ENCODE measurements around the gene NELFA. TPM values are rescaled to one million over a fixed set of nuclear protein-coding genes. Genes with fewer than 3 reads are reported as not detected.

Gene NELFA
- total RNA-seq, 1 experiment from 2014 or later, result 56.1 TPM

- H3K27ac ChIP-seq (ENCODE audit: low read depth, low read length), result no peak overlapping the region
- intact Hi-C loops (cut with micrococcal nuclease), result no loop called here
- no peak overlapping the region for H3K4me2 ChIP-seq (ENCODE audit: low read length)
- H2AFZ ChIP-seq (ENCODE audit: low read depth, low read length, poor library complexity, severe bottlenecking), result no peak overlapping the region
- ATAC-seq, result no peak
- peaks cover 10 to 31% of the 10 kb centered on the region in 2 experiments; a peak in 3 of 4 replicates for H3K36me3 ChIP-seq (ENCODE audit: control insufficient read depth in 1 of 2, insufficient read depth in 2 of 2, low read length in 2 of 2)
- H3K27me3 ChIP-seq (ENCODE audit: insufficient read depth, low read length), result no peaks in the 10 kb centered on the region
- no peak for TF ChIP-seq EGR1 (IDR thresholded peaks at IDR 0.05; ENCODE audit: low read depth)
- TF ChIP-seq, protein P1, sequence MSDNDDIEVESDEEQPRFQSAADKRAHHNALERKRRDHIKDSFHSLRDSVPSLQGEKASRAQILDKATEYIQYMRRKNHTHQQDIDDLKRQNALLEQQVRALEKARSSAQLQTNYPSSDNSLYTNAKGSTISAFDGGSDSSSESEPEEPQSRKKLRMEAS (IDR thresholded peaks at IDR 0.05), result no peak
- TF ChIP-seq EZH2phosphoT487 (IDR thresholded peaks at IDR 0.05; ENCODE audit: borderline replicate concordance), result no peak
- no peak for TF ChIP-seq CEBPB (IDR thresholded peaks at IDR 0.05; ENCODE audit: low read depth)
- no peak for TF ChIP-seq FOSL1 (IDR thresholded peaks at IDR 0.05; ENCODE audit: low read depth)
- TF ChIP-seq POLR2A (IDR thresholded peaks at IDR 0.05; ENCODE audit: borderline replicate concordance, extremely low read depth, insufficient read depth, insufficient read length), result no peak
- H3K9me2 ChIP-seq (ENCODE audit: insufficient read depth), result no peaks in the 10 kb centered on the region
- H3K4me1 ChIP-seq (ENCODE audit: control insufficient read depth in 1 of 2, insufficient read depth in 2 of 2, low read length in 2 of 2), result no peaks in the 10 kb centered on the region
- H3K9ac ChIP-seq (ENCODE audit: low read length), result no peak overlapping the region
- ChIA-PET RAD21 (ENCODE audit: low non-redundant PET in 1 of 2, low total read pairs in 2 of 2, uncharacterized antibody in 2 of 2, unreplicated experiment in 2 of 2) (no interaction called here), POLR2A (no interaction called here), CTCF (no interaction called here)
- no peaks in the 10 kb centered on the region for H4K20me1 ChIP-seq (ENCODE audit: insufficient read depth)
- H3K9me3 ChIP-seq (ENCODE audit: control insufficient read depth in 1 of 2, insufficient read depth in 1 of 2, low read depth in 1 of 2, low read length in 2 of 2), result no peaks in the 10 kb centered on the region
- no TSS peak for BruUV-seq (replicated peaks)
- H3K4me3 ChIP-seq (replicated peaks in 1 of 2; ENCODE audit: low read depth in 1 of 2, low read length in 2 of 2), result no peak overlapping the region
- H3K79me2 ChIP-seq (ENCODE audit: insufficient read depth, low read length), result peaks cover 38% of the 10 kb centered on the region
- no peak for DNase-seq (ENCODE audit: low read depth, low spot score)
Measured at GRCh38 chr4:1988327-1988724, 20.4 kb downstream of the NELFA start.

- intact Hi-C loops (cut with micrococcal nuclease), result no loop called here
Measured at GRCh38 chr4:1987721-1988326, 20.9 kb downstream of the NELFA start.

More at GRCh38 chr4:1987721-1988326, 20.9 kb downstream of the NELFA start:
- H3K36me3 ChIP-seq (ENCODE audit: control insufficient read depth in 1 of 2, insufficient read depth in 2 of 2, low read length in 2 of 2), result peaks cover 14 to 32% of the 10 kb centered on the region in 2 experiments; a peak in 3 of 4 replicates
- CTCF ChIA-PET, result no interaction called here
- POLR2A ChIA-PET, result no interaction called here
- no peaks in the 10 kb centered on the region for H4K20me1 ChIP-seq (ENCODE audit: insufficient read depth)
- no TSS peak for BruUV-seq (replicated peaks)
- no peaks in the 10 kb centered on the region for H3K9me2 ChIP-seq (ENCODE audit: insufficient read depth)
- no peak overlapping the region for H3K9ac ChIP-seq (ENCODE audit: low read length)
- no peak overlapping the region for H2AFZ ChIP-seq (ENCODE audit: low read depth, low read length, poor library complexity, severe bottlenecking)
- H3K4me3 ChIP-seq (replicated peaks in 1 of 2; ENCODE audit: low read depth in 1 of 2, low read length in 2 of 2), result no peak overlapping the region
- ATAC-seq (no peak), DNase-seq (ENCODE audit: low read depth, low spot score) (no peak)
- TF ChIP-seq RAD21 (IDR thresholded peaks at IDR 0.05; ENCODE audit: low read depth) (no peak), SRF (IDR thresholded peaks at IDR 0.05; ENCODE audit: low read depth) (no peak), JUND (IDR thresholded peaks at IDR 0.05) (no peak), ATF3 (IDR thresholded peaks at IDR 0.05) (no peak), CBX3 (IDR thresholded peaks at IDR 0.05; ENCODE audit: low read depth) (no peak)
- no peaks in the 10 kb centered on the region for H3K4me1 ChIP-seq (ENCODE audit: control insufficient read depth in 1 of 2, insufficient read depth in 2 of 2, low read length in 2 of 2)
- no peak overlapping the region for H3K27ac ChIP-seq (ENCODE audit: low read depth, low read length)
- H3K9me3 ChIP-seq (ENCODE audit: control insufficient read depth in 1 of 2, insufficient read depth in 1 of 2, low read depth in 1 of 2, low read length in 2 of 2), result no peaks in the 10 kb centered on the region
- H3K27me3 ChIP-seq (ENCODE audit: insufficient read depth, low read length), result no peaks in the 10 kb centered on the region
- no peak overlapping the region for H3K4me2 ChIP-seq (ENCODE audit: low read length)
- peaks cover 32% of the 10 kb centered on the region; the same call in 1 of the 2 replicates for H3K79me2 ChIP-seq (ENCODE audit: insufficient read depth, low read length)
- RAD21 ChIA-PET (ENCODE audit: low non-redundant PET in 1 of 2, low total read pairs in 2 of 2, uncharacterized antibody in 2 of 2, unreplicated experiment in 2 of 2), result no interaction called here

All from HCT116 (cell line).